ENCODE results near the gene MROH2A. TPM values are rescaled to one million over a fixed set of nuclear protein-coding genes. Genes with fewer than 3 reads are reported as not detected.

Gene MROH2A
- total RNA-seq, 1 experiment from 2014 or later: 1.4 TPM

DNA sequence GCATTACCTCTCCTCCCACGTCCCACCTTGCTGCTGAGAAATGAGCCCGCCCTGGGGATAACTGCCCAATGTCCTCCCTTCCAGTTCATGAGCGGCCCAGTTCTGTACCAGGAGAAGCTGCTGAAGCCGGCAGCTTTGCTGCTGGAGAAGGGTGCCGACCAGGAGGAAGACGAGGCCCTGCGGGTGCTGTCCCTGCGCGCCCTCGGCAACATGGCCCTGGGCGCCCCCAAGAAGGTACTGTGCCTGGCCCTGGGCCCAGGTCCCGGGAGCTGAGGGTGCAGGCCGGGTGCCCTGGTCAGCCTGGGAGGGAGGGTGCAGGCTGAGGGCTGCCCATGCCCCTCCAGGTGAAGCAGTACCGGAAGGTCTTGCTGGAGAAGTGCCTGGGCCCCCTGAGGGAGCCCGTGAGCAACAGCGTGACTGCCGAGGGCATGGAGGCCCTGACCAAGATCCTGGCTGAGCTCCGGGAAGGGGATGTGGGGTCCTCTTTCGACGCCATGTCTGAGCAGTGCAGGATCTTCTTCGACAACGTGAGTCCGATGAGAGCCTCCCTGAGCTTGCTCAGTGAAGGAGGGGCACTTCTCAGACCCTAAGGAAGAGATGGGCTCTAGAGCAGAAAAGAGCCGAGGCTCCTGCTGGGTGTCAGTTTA lies 50.5 kb downstream of the MROH2A start:
- H3F3A ChIP-seq (ENCODE audit: insufficient read depth, low read depth): peaks cover 12% of the 10 kb centered on the region; the same call in 1 of the 2 replicates
- H3K27ac ChIP-seq: no peak overlapping the region
- TF ChIP-seq, protein P1, sequence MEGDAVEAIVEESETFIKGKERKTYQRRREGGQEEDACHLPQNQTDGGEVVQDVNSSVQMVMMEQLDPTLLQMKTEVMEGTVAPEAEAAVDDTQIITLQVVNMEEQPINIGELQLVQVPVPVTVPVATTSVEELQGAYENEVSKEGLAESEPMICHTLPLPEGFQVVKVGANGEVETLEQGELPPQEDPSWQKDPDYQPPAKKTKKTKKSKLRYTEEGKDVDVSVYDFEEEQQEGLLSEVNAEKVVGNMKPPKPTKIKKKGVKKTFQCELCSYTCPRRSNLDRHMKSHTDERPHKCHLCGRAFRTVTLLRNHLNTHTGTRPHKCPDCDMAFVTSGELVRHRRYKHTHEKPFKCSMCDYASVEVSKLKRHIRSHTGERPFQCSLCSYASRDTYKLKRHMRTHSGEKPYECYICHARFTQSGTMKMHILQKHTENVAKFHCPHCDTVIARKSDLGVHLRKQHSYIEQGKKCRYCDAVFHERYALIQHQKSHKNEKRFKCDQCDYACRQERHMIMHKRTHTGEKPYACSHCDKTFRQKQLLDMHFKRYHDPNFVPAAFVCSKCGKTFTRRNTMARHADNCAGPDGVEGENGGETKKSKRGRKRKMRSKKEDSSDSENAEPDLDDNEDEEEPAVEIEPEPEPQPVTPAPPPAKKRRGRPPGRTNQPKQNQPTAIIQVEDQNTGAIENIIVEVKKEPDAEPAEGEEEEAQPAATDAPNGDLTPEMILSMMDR (conservative IDR thresholded peaks at IDR 0.05): no peak
- H3K79me2 ChIP-seq (ENCODE audit: low read depth): no peaks in the 10 kb centered on the region
- intact Hi-C loops (cut with micrococcal nuclease; ENCODE audit: unreplicated experiment): no loop called here
- H3K36me3 ChIP-seq (ENCODE audit: low read depth): no peaks in the 10 kb centered on the region
- POLR2A ChIA-PET (ENCODE audit: unreplicated experiment): no interaction called here
- CTCF ChIA-PET: no interaction called here
- H3K4me2 ChIP-seq: no peak overlapping the region
- no peak for DNase-seq
- no peak overlapping the region for H3K4me3 ChIP-seq
- no peaks in the 10 kb centered on the region for H3K9me2 ChIP-seq (ENCODE audit: insufficient read depth)
- no peaks in the 10 kb centered on the region for H4K20me1 ChIP-seq (ENCODE audit: insufficient read depth)
- H3K9me3 ChIP-seq (ENCODE audit: insufficient read depth, low read depth): no peaks in the 10 kb centered on the region
- H2AFZ ChIP-seq: no peak overlapping the region
- no peaks in the 10 kb centered on the region for H3K4me1 ChIP-seq (replicated peaks; ENCODE audit: insufficient read depth)
- H3K27me3 ChIP-seq (ENCODE audit: insufficient read depth, low read depth): no peaks in the 10 kb centered on the region
- no TSS peak for BruUV-seq (replicated peaks)

DNA sequence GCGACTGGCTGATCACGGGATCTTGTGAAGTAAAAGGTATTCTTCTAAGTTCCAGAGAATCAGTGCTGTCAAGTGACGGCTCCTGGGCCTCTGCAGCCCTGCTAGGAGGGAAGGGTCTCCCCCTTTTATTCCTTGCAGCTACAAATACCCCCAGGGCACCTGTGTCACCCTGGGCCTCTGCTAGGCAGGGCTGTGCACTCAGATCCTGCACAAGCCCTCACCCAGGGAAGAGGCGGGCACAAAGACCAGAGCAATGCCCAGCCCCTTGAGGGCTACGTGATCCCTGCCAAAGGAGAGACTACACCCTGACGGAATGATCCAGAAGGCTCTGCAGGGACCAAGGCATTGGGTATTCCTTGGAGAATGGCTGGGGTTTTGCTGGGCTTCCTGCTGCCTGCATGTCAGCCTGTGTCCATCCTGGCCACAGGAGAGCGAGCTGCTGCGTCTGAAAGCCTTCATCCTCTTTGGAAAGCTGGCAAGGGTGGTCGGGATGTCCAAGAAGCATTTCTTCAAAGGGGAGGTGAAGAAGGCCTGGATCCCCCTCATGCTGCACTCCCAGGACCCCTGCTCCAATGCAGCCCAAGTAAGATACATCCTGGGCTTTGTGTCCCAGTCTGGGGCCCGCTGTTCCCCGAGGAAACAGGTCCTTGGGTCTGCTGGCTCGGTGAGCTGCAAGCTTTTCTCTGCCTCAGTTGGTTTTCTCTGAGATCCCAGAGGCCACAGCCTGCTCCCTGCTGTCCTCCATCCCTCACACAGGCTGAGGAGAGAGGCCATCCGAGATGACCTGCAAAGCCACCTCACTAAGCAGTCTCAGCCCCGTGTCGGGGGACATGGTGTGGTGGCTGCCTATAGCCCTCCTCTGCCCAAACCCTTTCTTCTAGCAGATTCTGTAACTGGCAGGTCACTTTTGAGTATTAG lies 51.3 kb downstream of the MROH2A start:
- H4K20me1 ChIP-seq (ENCODE audit: insufficient read depth): no peaks in the 10 kb centered on the region
- ChIA-PET CTCF (no interaction called here), POLR2A (ENCODE audit: unreplicated experiment) (no interaction called here)
- no peak overlapping the region for H3K4me2 ChIP-seq
- BruUV-seq (replicated peaks): no TSS peak
- no peak for DNase-seq
- H3K27me3 ChIP-seq (ENCODE audit: insufficient read depth, low read depth): no peaks in the 10 kb centered on the region
- intact Hi-C loops (cut with micrococcal nuclease; ENCODE audit: unreplicated experiment): loop anchor here (5.0 kb wide), 3 partner anchors 262 to 977 kb away; partner anchors contain the start of gene USP40
- TF ChIP-seq, protein P1 (conservative IDR thresholded peaks at IDR 0.05): no peak
- no peak for TF ChIP-seq EZH2 (IDR thresholded peaks at IDR 0.05; ENCODE audit: low read depth)
- H3K9me3 ChIP-seq (ENCODE audit: insufficient read depth, low read depth): no peaks in the 10 kb centered on the region
- H3K4me1 ChIP-seq (replicated peaks; ENCODE audit: insufficient read depth): no peaks in the 10 kb centered on the region
- no peak overlapping the region for H2AFZ ChIP-seq
- no peak overlapping the region for H3K4me3 ChIP-seq
- peaks cover 19% of the 10 kb centered on the region; the same call in 1 of the 2 replicates for H3F3A ChIP-seq (ENCODE audit: insufficient read depth, low read depth)
- H3K27ac ChIP-seq: no peak overlapping the region
- no peaks in the 10 kb centered on the region for H3K79me2 ChIP-seq (ENCODE audit: low read depth)
- no peaks in the 10 kb centered on the region for H3K36me3 ChIP-seq (ENCODE audit: low read depth)
- H3K9me2 ChIP-seq (ENCODE audit: insufficient read depth): no peaks in the 10 kb centered on the region

DNA sequence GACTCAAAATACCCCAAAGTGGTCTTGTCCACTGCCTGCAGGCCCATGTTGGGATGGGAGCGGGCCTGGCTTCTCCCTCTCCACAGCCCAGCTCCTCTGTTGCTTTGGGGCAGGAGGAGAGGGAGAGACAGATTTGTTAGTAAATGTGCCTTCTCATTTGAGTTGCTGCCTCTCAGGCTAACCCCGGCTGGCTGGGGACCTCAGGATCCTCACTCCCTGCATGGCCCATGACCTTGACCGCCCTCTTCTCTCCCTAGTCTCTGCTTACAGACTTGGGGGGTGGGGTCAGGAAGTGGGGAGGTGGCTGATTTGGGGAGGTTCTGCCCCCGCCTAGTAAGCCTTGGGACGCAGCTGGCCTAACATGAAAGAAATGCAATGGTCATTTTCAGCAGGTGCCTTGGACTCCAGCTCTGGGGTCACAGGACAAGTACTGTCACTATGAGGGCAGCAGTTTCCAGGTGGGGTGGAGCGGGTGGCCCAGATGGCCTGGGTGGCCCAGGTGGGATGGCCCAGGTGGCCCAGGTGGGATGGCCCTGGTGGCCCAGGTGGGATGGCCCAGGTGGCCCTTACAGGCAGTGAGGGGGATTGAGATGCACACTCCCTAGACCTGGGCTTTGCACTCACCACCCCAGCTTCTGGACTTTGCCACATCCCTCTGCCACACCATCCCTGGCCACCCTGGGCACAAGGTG lies 52.1 kb downstream of the MROH2A start:
- TF ChIP-seq EZH2 (IDR thresholded peaks at IDR 0.05; ENCODE audit: low read depth): no peak
- peaks cover 27% of the 10 kb centered on the region; the same call in 1 of the 2 replicates for H3F3A ChIP-seq (ENCODE audit: insufficient read depth, low read depth)
- no peaks in the 10 kb centered on the region for H3K9me2 ChIP-seq (ENCODE audit: insufficient read depth)
- no peak overlapping the region for H3K27ac ChIP-seq
- H3K27me3 ChIP-seq (ENCODE audit: insufficient read depth, low read depth): no peaks in the 10 kb centered on the region
- no TSS peak for BruUV-seq (replicated peaks)
- no peak overlapping the region for H2AFZ ChIP-seq
- no peak overlapping the region for H3K4me3 ChIP-seq
- no peak for DNase-seq
- H3K36me3 ChIP-seq (ENCODE audit: low read depth): no peaks in the 10 kb centered on the region
- no peaks in the 10 kb centered on the region for H3K4me1 ChIP-seq (replicated peaks; ENCODE audit: insufficient read depth)
- no peaks in the 10 kb centered on the region for H4K20me1 ChIP-seq (ENCODE audit: insufficient read depth)
- no peaks in the 10 kb centered on the region for H3K79me2 ChIP-seq (ENCODE audit: low read depth)
- intact Hi-C loops (cut with micrococcal nuclease; ENCODE audit: unreplicated experiment): loop anchor here (5.0 kb wide), 3 partner anchors 263 to 978 kb away; partner anchors contain the start of gene USP40
- ChIA-PET POLR2A (ENCODE audit: unreplicated experiment) (no interaction called here), CTCF (no interaction called here)
- H3K4me2 ChIP-seq: no peak overlapping the region
- no peaks in the 10 kb centered on the region for H3K9me3 ChIP-seq (ENCODE audit: insufficient read depth, low read depth)

All from PC-9 (cell line).